Stimulated activated CD8-positive, alpha-beta memory T cell treated with anti-CD3 and anti-CD28 coated beads, Interleukin-7, amount 100 ng/mL, for 4 hours (primary cell): ENCODE data around the gene PPFIA2.

Experiments
- DNase-seq, 2 donors: peaks; one replicate each; pipeline ENCODE4 v3.0.0-alpha.2; 2020; ENCODE audit warnings: low read depth in 2 of 2

Gene PPFIA2

GRCh38 chr12:81546811-81547210, 212.3 kb downstream of the PPFIA2 start:
- DNase-seq = no peak

GRCh38 chr12:81543621-81544139, 215.5 kb downstream of the PPFIA2 start:
- DNase-seq = no peak

DNA sequence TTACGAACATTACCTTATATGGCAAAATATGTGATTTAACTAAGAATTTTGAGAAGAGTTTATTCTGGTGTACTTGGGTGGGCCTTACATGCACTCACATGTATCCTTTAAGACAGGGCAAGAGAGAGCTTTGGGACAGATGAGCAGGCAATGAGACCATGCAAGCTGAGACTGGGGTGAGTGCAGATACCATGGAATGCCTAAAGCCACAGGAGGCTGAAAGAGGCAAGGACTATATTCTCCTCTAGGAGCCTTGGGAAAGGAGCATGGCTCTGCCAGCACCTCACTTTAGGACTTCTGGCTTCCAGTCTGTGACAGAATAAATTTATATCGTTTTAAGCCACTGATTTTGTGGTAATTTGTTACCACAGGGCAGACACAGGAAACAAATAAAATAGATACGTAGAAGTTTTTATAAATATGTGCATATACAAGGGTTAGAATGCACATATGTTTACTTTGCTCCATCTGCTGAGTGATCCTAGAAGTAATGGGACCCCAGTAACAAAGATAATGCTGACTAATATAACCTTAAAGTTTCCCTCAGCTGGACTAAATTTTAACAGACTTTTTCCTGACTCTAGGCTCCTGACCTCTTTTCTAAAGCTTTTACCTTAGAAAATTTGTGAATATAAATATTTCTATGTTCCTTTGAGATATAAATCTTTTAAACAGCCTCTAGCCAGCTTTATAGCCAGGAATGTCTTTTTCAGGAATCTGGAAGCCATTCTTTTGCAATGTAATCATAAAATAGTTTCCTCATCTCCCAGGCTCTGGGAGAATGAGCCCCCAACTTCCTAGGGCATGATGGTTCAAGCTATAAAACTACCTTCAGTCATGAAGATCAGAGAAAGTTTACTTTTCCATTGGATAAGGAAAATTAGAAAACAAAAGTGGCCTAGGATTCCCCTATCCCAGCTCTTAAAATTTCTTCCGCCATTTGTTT, 216.8 kb downstream of the PPFIA2 start:
- DNase-seq = no peak

- no peak for DNase-seq
These were observed 218.0 kb downstream of the PPFIA2 start for GRCh38 chr12:81541121-81541520.

DNA sequence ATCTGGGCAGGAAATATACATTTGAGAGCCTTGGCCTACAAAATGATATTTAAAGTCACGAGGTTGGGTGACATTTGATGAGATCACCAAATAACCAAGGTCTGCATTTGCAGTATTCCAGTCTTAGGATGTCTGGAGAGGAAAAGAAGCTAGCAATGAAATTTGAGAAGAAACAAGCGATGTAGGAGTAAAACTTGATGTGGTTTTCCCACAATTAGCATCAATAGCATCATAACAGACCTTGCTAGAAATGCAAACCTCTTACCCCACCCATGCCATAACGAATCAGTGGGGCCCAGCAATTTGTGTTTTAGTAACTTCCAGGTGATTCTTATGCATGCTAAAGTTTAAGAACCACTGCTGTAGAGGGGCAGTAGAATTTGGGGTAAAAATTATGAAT, 219.9 kb downstream of the PPFIA2 start:
- DNase-seq = no peak

- no peak for DNase-seq
These were observed 226.1 kb downstream of the PPFIA2 start for GRCh38 chr12:81533054-81533453.

DNA sequence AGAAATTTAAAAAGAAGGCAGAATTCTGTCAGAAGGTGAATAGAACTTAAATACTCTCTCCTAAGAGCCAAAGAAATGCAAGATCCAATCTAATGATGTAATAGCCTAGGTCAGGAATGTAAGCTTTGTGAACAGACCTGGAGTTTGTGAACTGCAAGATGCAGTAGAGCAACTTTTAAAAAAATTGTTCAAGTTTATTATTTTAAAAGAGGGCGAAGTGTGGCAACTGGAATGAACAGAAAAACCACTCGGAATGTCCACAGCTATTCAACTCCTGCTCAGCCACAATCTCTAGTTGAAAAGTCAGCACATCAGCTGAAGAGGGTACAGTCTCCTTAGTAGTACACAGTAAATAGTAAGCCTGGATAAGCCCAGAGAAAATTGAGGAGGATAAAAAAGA, 228.8 kb downstream of the PPFIA2 start:
- no peak for DNase-seq

DNA sequence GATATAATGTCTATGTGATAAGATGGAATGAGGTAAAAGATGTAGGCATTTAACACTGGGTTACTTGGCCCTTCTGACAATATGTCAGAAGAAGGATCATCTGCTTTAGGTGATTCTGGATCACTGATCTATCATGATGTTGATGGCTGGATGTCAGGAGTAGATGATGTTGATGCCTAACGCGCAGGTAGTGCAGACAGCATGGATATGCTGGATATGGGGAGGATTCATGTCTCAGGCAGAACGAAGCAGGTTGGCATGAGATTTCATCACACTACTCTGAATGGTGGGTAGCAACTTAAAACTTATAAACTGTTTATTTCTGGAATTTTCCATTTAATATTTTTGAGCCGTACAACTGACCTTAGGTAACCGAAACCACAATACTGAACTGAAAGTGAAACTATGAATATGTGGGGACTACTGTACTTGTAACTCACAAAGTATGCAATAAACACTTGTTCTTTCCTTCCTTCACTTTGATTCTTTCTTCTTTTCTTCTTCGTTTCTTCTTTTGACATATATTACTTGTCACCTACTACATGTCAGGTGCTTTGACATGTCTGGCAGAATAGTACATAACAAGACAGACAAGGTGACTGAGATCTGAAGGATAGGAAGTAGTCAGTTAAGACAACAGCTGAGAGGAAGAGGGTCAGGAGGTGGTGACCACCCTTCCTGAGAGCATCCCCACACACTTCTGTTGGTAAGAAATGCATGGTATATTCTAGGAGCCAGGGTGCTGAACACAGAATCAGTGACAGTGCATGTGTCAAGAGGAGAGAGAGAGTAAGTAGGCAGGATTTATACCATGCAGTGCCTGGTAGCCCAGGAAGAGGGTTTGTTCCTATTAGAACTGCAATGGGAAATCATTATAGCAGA, 238.8 kb downstream of the PPFIA2 start:
- DNase-seq = no peak

DNA sequence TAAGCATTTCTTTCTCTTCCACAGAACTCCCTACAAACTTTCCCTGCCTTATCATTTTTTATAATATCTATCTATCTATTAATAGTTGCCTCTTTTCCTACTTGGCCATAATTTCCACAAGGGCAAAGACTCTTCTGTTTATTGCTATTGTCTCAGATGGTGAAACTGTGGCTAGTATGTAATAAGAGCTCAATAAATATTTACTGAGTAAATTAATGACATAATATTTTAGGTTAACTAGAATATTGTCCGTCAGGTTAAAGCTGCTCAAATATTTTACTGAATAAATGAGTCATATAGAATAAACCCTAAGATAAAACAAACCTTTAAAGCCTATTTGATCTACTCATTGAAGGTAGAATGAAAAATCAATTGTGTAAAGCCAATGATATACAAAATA, 240.5 kb downstream of the PPFIA2 start:
- DNase-seq = no peak

GRCh38 chr12:81517296-81517695, 241.9 kb downstream of the PPFIA2 start:
- no peak for DNase-seq

DNA sequence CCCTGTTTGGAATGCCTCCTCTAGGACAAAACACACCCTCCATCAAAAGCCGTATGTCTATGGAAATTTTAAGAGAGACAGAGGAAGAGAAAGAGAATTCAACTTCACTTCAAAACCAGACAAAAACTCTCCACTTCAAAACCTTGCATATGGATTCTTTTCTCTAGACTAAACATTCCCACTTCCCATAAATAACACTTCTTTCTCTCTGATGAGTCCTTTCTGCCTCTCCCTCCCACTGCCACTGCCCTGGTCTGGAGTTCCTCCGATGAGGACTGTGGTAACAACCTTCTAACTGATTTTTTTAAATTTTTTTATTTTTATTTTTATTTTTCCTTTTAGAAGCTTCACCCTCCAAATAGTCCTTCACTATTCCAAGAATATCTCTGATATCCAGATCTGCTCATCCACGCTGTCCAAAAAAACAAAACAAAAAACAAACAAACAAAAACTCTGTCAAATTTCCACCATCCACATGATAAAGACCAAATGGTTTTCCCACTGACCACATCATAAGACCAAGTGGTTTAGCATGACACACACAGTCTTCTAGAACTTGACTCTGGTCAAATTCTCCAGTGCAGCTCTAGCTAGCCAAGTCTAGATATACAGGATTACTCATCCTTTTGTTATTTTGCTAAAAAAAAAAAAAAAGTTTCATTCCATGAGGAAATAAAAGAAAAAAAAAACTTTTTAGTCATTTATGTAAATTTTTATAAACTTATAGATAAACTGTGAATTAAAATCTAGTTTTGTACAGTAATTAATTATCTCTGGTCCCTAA, 256.0 kb downstream of the PPFIA2 start:
- DNase-seq = no peak

DNA sequence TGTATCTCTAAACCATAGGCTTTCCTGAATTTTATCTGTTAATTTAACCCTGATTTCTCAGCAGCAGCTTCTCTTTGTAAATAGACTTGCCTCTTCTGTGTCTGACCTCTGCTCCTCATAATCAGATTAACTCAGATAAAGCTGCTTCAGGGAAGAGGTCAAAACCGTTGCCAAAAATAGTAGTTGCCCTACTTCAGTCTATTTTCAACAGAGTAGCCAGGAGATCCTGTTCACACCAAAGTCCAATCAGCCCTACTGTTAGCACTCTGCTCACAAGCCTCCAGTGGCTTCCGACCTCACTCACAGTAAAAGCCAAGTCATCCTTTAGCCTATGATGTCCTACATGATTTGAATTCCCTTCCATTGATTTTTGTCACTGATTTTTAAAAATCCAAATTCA, 258.4 kb downstream of the PPFIA2 start:
- DNase-seq = no peak

GRCh38 chr12:81499809-81500208, 259.3 kb downstream of the PPFIA2 start:
- DNase-seq = no peak

GRCh38 chr12:81492131-81492720, 266.9 kb downstream of the PPFIA2 start:
- no peak for DNase-seq

DNA sequence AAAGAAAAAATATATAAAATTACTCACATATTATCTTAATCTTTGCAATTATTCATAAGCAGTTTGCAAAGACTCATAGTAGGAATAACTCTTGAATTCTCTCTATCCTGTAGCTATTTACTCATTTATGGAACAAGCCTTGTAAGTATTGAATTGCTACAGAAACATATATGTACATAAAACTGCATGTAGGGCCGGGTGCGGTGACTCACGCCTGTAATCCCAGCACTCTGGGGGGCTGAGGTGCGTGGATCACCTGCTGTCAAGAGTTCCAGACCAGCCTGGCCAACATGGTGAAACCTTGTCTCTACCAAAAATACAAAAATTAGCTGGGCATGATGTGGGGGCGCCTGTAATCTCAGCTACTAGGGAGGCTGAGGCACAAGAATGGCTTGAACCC, 286.2 kb downstream of the PPFIA2 start:
- no peak for DNase-seq

- no peak for DNase-seq
These were observed 288.2 kb downstream of the PPFIA2 start for GRCh38 chr12:81470923-81471322.

- no peak for DNase-seq
These were observed 290.9 kb downstream of the PPFIA2 start for GRCh38 chr12:81468206-81468605.

- no peak for DNase-seq
These were observed 293.3 kb downstream of the PPFIA2 start for GRCh38 chr12:81465876-81466275.

DNA sequence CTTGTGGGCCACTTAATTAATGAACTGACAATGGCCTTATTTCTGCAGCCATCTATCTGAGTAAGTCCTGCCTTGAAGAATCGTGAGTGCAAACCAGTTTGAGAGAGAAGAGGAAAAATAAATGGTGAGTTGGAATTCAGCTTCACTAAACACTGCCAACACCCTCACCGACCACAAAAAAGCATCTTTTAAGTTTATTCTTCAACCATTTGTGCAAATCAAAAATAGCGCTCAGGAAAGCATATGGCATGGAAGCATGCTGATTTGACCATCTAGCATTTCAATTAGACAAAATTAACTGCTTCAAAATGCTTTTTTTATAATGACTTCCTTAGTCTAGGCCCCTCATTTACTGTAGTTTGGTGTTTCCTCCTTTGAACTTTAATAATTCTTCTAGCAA, 294.0 kb downstream of the PPFIA2 start:
- DNase-seq = no peak

DNA sequence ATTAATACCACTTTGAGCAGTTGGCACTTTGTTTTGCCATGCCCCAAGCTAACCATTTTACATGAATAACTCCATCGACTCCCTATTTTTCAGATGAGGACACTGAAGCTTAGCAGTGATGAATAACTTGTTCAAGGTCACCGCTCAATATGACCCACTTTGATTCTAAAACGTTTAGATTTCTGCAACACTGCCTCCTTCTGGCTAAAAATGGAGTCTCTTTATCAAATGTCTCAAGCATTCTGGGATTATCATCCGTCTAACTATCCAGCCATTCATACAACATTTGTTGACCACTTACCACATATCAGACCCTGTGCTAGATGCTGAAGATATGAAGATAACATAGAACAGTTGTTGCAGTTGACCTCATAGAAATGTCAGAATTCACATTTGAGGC, 298.0 kb downstream of the PPFIA2 start:
- DNase-seq = no peak
